HEK293 (cell line): ENCODE measurements around the gene FAM219B.

ENCODE experiments used
- MEIS1 ChIP-seq: sonication (generic); formaldehyde crosslinking; IDR thresholded peaks from 2 replicates; pipeline ENCODE4 v1.8.1; 2022; ENCODE audit warnings: missing genetic modification reagents, mild to moderate bottlenecking, borderline replicate concordance
- ZNF274 ChIP-seq, 2 experiments: fragments of 200-500 bp in 1 of 2; fragments of 450-650 bp in 1 of 2; sonication (Bioruptor generic) in 1 of 2; formaldehyde crosslinking in 1 of 2; IDR thresholded peaks; 2 replicates each; pipeline versions ENCODE4 v1.5.1 to v1.6.1; 2014 to 2016; ENCODE audit warnings: borderline replicate concordance in 1 of 2, inconsistent platforms in 1 of 2, low read length in 1 of 2, missing biosample characterization in 1 of 2, missing genetic modification characterization in 1 of 2

DNA sequence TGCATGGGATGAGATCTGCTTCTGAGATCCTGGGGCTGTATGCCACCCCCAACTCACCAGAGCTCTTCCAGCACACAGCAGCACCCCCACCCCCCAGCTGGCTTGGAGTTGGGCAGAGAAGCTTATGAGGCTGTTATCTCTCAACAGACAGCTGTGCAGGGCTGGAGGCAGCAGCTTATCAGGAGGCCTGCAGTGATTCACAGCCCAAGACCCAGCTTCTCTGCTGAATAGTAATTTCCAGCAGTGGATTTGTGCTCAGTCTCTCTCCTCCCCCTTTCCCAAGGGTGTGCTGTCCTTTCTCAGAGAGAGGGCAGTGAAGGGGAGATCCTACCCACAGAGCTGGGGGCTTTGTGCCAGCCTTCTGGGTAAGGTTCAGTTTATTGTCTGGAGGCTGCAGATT is 47.9 kb upstream of the FAM219B start:
- TF ChIP-seq MEIS1 (CRISPR knock-in tag): no peak
- no peak for TF ChIP-seq ZNF274 (IDR thresholded peaks at IDR 0.05; ENCODE audit: low read length)
- TF ChIP-seq ZNF274 (tag by site-specific recombination; IDR thresholded peaks at IDR 0.05; ENCODE audit: borderline replicate concordance): no peak
